ENCODE results near the gene LRMDA. TPM values are rescaled to one million over a fixed set of nuclear protein-coding genes. Genes with fewer than 3 reads are reported as not detected.
A peak's percentile ranks its signal among the peaks of the same experiment; 100 is the strongest.

The LRMDA gene
- polyA plus RNA-seq, 4 donors: 19.1 to 23.0 (median 20.7) TPM

DNA sequence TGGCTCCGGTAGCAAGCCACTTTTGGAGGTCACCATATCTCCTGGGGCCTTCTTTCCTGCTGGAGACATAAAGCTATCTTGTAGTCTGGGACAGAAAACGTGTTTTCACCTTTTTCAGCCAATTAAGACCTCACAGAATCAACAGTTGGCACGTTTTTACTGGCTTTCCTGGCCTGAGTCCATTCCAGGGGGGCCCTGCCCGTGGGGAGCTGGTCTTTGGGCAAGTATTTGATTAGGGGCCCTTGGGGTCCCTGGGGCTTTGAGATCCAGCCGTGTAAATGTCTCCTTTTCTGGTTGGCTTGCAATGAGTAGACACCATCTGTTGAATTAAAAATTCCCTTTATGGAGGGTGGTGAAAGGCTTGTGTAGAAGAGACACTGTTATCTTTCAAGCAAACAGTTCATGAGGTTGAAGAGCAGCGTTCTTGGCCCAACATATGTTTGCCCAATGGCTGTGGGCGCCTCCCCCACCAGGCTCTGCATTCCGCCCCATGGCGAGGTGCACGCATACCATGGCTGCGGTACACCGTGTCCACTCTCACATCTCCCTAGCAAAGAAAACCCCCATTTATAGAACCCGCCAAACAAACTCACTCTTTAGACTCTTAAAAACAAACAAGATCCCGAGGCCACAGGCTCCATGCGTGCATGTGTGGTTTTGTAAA is 593.2 kb downstream of the LRMDA start:
- DNase-seq (ENCODE audit: low read depth in 4 of 4, low spot score in 3 of 4): no peak

DNA sequence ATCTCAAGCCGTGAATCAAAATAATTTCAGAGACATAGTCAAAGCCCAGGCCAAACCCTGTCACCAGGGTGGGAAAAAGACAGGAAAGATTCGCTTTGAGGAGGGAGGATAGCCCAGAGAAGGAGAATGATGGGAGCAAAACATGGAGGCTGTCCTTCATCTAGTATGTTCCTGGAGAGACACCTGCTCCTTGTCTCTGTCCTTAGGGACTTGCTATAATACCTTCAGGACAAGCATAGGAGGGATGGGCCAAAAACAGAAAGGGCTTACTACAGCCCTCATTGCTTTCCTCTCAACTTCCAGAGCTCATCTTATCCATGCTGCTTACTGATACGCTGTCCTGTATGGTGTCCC is 593.7 kb downstream of the LRMDA start:
- DNase-seq (ENCODE audit: low read depth in 4 of 4, low spot score in 3 of 4): no peak

DNA sequence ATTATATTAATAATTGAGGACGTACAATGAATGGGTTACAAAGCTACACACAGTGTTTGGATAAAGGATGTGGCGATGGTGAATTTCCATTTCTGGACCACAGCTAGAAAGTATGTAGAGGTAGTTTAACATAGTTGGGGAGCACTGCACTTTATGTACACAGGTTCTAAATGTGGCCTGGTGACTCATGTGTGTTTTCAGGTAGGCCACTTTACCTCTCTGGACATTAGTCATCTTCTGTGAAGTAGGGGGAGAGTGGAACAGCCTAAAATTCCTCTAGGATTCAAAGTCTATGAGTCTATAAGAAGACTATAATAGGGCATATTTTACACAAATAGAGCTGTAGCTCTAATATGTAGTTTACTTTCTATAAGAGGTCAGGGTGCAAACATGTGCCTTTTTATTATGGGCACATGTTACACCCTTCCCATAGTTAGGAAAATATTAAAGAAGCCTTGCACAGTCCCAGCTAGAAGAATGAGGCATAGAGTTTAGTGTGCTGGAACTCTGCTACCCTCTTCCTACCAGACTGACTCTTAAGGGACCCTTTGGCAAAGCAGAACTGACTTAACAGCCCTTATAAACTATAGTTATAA is 594.9 kb downstream of the LRMDA start:
- no peak for DNase-seq (ENCODE audit: low read depth in 4 of 4, low spot score in 3 of 4)

DNA sequence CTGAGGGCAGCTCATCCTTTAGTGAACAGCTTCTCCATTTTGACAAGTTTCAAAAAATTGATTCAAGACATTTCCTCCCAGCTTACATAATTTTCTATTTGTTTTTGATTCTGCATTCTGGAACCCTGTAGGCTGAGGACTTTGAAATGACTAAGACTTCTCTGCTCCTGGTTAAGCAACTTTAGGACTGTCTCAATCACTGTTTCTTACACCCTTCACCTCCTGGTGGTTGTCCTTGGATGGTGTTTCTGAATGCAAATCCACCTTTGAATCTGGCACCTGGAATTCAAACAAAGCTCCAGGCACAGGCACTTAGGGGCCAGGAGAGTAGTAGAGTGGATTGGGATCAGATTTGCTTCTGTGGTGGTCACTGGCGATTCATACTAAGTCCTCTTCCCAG is 595.5 kb downstream of the LRMDA start:
- no peak for DNase-seq (ENCODE audit: low read depth in 4 of 4, low spot score in 3 of 4)

DNA sequence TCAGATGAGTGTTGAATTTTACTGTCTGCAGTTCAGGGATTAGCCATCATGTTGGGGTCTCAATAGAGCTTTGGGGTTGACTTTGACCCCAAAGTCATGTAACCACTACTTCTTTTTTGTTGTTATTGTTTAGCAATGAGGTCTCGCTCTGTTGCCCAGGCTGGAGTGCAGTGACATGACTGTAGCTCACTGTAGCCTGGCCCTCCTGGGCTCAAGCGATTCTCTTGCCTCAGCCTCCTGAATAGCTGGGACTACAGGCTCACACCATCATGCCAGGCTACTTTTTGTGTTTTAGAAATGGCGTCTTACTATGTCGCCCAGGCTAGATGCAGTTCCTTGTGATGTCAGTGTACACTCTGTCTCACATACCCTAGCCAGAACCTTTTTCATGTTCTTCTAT is 598.4 kb downstream of the LRMDA start:
- no peak for DNase-seq (ENCODE audit: low read depth in 4 of 4, low spot score in 3 of 4)

DNA sequence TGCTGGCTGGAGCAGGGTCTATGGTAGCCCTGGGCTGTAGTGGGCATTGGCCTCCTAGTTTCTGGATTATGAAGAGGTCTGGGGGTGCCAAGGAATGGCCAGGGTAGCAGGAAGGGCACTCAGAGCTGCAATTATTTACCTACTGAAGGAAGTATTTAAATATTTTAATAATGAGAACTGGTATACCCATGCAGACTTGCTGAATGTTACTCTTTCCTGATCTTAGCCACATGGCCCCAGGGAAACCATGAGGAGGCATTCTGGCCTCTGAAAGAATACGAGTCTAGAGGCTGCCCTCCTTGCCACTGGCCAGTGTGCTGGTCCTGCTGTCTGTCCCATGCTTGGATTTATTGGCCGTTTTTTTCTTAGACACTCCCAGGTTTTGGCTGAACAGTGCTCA is 599.7 kb downstream of the LRMDA start:
- no peak for DNase-seq (ENCODE audit: low read depth in 4 of 4, low spot score in 3 of 4)

DNA sequence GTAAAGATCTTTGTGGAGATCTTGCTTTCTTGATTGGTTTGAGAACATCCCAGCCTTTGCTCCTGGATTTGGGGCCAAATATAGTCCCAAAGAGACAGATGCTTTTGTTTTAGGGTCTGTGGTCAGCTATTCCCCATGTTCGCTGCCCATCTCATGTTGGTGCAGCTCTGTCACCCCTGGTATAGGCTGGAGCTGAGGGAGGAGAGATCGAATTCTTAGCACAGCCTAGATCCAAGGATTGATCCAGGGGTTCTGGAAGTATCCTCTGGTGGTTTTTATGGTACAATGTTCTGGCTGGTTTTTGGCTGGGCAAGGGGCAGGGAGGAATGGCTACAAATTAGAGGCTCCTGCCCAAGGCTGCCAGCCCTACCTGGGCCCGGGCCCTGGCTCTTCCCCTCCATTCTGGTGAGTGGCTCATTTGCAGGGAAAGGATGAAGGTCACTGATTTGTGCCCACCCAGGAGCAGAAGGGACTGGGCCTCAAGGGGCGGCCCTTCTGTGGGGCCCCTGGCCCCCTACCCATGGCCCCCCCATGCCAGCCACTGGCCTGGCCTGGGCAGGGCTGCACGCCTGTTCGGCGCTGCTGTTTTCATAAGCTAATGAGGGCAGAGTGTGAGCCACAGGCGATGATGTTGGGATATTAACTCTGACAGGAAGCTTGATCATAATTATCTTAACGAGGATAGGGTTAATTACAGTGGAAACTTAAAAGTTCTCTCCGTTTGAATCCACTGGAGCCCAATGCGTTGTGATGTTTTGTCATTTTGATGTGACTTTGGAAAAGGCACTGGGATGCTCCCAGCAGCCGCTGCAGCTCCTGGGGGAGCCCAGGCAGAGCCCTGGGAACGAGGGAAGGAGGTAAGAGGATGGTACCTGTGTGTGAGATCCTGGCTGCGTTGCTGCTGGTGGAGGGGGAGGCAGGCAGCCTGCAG is 600.6 kb downstream of the LRMDA start:
- no peak for DNase-seq (ENCODE audit: low read depth in 4 of 4, low spot score in 3 of 4)

DNA sequence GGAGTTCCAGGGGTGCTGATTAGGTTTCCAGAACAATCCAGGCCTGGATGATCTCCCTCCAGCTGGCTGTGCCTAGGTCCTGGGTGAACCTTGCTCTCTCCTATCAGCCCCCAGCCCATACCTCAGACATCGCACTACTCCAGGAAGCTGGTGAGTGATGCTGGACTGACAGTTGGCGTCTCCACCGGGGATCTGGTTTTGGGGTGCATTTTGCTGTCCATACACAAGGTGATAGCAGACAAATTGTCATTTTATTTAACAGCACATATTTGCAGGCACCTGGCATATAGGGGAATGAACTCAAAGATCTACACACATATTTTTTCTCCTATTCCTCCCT is 601.2 kb downstream of the LRMDA start:
- no peak for DNase-seq (ENCODE audit: low read depth in 4 of 4, low spot score in 3 of 4)

DNA sequence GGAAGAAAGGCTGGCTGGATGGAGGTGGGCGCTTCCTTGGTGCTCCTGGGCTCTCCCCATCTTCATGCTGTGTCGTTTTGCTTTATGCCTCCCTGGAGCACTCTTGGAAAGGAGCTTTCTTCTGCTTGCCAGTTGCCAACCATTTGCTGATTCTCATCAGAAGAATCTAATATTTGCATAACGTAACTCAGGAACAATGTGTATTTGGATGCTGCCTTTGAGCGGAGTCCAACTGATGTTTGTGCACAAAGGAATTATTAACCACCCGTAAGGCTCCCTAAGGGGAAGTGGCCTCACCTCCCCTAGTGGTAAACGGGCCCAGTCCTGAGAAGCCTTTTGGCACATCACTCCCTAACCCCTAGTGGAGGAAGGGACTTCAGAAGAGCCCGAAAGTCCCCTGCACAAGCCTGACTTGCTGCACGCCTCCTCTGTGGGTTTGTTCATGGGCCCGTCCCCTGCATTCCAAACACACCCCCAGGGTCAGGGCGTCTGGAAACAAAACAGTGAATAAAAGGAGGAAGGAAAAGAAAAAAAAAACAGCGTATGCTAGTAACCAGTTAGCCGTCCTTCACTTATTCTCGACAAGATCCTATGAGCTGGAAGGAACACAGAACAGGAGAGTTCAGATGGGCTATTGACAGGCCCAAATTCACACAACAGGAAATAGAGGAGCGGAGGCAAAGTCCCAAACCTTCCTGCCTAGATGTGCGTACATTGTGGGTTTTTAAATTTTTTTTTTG is 602.2 kb downstream of the LRMDA start:
- DNase-seq (ENCODE audit: low read depth in 4 of 4, low spot score in 3 of 4): no peak

DNA sequence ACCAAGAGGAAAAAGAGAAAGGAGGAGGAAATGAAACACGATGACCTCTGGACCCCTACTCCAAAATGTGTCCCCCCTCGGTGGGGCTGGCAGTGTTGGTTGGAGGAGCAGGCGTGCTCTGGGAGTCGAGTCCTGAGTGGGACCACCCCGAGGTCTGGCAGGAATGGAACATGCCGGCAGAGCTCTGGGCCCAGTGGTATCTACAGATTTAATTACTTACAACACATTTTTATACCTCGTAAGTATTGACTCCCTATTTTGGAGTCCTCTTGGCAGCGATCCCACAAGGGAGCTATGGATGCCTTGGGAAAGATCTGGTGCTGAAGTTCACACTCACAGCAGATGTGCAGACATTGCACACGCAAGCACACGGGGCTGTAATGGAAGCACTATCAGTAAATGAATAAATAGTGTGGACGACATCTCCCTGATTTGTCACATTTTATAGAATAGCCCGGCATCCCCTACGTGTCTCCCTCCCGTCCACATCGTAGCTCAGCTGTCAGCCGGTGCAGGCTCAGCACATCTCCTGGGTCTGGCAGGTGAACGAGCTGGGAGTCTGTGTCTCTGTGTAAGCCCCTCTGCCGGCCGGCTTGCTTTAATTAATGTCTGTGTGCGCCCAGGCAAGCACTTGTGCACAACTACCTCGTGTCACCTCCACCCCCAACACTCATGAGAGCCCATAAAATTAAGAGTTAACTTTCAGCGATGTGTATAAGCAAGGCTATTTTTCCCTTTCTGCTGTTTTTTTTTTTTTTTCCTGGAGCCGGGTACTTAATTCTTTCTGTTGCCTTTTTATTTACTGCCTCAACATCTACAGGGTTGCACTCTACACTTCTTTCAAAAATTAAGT is 603.2 kb downstream of the LRMDA start:
- peak in 2 of 4 donors; percentile 43 to 68 for DNase-seq (ENCODE audit: low read depth in 4 of 4, low spot score in 3 of 4)

DNA sequence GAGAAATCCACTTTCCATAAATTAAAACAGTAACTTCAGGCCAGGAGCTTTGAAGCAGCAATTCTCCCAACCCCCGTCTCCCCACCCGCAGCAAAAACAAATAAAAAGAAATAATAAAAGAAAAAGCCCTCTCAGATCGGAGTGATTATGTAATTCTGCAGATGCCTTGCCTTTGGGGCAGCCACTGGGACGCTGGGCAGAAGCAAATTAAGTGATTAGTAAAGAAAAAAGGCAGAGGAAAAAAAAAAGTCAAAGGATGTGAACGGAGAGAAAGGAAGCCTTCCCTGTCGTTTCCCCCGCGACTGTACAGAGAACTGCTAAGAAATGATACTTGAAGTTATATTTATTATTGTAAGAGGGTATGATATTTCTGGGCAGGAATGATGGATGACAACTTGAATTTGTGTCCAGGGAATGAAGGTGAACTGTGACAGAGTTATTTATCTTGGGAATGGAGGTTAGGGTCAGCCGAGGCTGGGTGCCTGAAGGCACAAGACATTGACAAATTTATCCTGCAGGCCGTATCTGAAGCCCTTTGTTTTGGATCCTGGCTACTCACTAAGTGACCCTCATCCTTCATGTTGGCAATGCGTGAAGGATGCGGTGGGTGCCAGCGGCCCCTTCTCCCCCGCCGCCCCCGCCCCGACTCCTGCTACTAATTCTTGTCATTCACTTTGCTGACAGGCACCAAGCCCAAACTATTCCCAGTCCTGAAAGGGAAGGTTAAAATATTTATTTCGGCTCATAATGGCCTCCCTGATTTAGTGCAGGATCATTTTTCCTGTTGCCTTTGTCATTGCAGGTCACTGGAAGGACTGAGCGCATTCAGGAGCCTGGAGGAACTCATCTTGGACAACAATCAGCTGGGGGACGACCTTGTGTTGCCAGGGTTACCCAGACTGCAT is 604.0 kb downstream of the LRMDA start:
- DNase-seq (ENCODE audit: low read depth in 4 of 4, low spot score in 3 of 4): peak in 1 of 4 donors; percentile 48

DNA sequence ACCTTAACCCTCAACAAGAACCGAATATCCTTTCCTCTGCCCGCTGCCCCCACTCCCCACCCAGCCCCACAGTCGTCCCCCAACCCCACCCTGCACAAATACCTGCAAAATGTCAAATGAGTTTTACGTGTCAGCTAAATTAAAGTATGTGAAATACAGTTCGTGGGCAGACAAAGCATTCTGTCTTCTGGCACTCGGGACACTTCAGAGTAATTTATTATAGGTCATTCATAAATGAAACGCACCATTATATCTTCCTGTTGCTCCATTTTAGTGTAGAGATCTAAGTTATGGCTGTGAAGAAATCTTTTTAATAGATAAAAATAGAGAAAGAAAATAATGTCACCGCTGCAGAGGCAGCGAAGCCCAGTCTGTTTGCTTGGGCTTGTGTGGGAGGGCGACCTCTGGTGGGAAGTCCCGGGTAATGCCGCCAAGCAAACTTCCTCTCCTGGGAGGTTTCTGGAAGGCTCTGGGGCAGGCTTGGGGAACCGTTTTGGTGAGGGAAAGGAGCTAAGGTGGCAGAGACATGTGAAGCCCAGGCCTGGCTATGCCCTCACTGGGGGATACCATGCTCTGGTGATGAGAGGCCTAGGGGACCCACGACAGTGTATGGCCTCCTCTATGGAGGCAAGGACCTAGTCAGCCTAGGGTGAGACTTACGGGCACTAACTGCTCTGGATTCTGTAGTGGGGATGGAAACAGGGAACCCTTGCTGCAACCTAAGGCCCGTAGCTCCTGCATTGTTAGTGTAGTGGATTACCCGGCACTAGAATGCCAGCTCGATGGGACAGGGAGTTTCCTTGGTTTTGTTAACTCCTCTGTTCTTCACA is 604.9 kb downstream of the LRMDA start:
- peak in 2 of 4 donors; percentile 67 to 72 for DNase-seq (ENCODE audit: low read depth in 4 of 4, low spot score in 3 of 4)

DNA sequence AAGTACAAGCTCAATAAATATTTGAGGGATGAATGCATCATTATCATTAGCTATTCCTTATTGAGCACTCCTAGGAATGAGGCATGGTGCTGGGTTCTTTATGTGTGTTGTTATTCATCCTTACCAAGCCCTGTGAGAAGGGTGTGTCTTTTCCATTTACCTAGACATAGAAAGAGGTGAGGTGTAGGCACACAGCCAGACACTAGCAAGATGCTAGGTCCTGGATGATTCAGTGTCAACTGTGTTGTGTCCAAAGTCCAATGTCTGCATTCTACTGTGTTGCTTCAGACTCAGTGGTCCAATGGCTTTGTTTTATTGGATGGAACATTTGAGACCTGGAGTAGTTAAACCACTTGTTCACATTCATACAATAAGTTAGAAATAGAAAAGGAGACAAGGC is 605.5 kb downstream of the LRMDA start:
- DNase-seq (ENCODE audit: low read depth in 4 of 4, low spot score in 3 of 4): no peak

DNA sequence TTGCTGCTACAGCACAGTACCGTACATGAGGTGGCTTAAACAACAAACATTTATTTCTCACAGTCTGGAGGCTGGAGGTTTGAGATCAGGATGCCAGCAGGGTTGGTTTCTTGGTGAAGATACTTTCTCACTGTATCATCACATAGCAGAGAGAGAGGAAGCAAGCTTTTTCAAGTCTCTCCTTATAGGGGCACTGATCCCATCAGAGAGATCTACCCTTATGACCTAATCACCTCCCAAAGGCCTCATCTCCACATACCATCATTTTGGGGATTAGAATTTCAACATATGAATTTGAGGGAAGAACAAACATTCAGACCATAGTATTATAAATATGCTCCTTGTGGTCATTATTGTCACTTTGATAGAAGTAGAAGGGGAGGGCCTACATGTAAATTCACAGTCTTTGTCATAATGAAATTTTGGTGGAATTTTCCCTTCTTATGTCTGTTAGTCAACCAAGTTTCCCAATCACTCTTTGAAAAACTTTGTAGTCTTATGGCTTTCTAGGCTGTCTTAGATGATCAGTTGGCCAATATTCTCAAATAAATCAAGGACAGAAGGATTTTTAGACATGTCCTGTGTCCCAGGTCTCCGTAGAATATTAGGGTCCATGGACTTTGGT is 606.2 kb downstream of the LRMDA start:
- no peak for DNase-seq (ENCODE audit: low read depth in 4 of 4, low spot score in 3 of 4)

DNA sequence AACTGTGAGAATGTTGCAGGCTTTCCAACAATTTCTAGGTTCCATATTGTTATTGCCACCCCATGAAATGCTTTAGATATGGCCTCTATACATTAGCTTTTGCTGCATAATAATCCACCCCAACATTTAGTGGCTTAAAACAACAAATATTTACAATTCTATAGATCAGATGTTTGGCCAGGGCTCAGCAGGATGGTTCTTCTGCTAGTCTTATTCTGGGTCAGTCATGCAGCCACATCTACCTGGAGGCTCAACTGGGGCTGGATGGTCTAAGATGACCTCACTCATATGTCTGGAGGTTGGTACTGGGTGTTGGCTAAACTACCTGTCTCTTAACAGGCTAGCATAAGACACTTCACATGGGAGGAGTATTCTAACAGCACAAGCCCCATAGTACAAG is 607.3 kb downstream of the LRMDA start:
- no peak for DNase-seq (ENCODE audit: low read depth in 4 of 4, low spot score in 3 of 4)

DNA sequence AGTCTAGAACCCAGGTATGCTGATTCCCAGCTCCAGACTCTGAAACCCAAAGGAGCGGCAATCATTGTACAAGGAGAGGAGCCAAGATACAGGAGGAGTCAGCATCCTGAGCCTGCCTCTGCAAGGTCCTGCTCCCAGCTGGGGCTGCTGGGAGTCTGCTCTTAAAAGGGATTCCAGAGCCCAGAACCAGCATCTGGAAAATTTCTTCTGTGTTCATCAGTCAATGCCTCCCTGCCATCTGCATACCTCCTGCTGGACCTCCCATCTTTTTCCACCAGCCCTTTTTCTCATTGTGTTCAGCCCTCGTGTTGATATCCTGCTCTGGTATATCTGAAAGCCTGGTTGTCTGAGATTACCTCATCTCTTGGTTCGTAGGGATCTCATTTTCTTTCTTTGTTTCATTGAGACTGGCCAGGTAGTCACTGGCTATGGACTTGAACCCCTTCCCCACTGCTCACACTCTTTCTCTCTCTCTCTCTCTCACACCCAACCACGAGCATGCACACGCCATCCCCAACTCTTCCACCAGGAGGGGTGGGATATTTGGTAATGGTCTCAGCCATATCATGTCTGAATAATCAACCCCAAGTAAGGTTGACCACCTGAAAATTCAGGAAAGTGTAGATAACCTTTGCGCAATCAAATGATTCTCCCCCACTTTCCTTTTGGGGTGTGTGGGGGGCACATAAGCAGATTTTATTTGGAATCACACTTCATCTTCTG is 608.8 kb downstream of the LRMDA start:
- DNase-seq (ENCODE audit: low read depth in 4 of 4, low spot score in 3 of 4): no peak

DNA sequence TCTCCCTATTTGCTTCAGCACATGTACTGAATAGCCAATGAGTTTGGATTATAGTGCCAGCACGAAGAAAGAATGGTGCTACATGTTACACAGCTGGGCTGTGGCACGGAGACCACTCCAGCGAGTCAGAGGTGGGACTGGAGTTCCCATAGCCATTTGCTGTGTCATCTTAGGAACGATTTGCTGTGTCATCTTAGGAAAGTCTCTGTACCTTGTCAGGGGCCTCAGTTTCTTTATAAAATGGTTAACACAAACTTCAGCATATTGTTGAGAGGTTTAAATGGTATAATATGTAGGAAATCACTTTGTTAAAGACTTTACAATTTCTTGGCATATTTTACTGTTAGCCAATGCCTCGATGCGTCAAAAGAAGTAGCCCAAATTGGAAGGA is 609.4 kb downstream of the LRMDA start:
- no peak for DNase-seq (ENCODE audit: low read depth in 4 of 4, low spot score in 3 of 4)
